Measurements from ENCODE around the gene SNAI1.
A peak's percentile ranks its signal among the peaks of the same experiment; 100 is the strongest.

Gene SNAI1

GRCh38 chr20:49981218-49982071, 1.3 kb upstream of the SNAI1 start:
- H3K9ac ChIP-seq (ENCODE audit: low read length), result no peak overlapping the region
- no peak overlapping the region for H2BK120ac ChIP-seq (ENCODE audit: low read depth, low read length)
- no peak overlapping the region for H3K4me2 ChIP-seq (ENCODE audit: low read length)
- no peak overlapping the region for H3K4me3 ChIP-seq (ENCODE audit: low read length)
- H3K18ac ChIP-seq (ENCODE audit: low read length), result no peak overlapping the region
- H2BK15ac ChIP-seq (replicated peaks; ENCODE audit: low read depth), result no peak overlapping the region
- H2BK5ac ChIP-seq (ENCODE audit: low read length), result no peak overlapping the region
- no peak overlapping the region for H2AK5ac ChIP-seq (ENCODE audit: low read length)
- no peak overlapping the region for H3K27ac ChIP-seq (ENCODE audit: low read depth, low read length)
- H4K8ac ChIP-seq (ENCODE audit: low read depth, low read length), result no peak overlapping the region
- peaks cover 36% of the 10 kb centered on the region for H3K79me2 ChIP-seq (ENCODE audit: control insufficient read depth, insufficient read depth, low read length)
- H3K79me1 ChIP-seq (ENCODE audit: low read length), result peaks cover 5% of the 10 kb centered on the region
- no CpG with 5 or more reads among the region's 23 CpGs for WGBS (ENCODE audit: extremely low coverage, insufficient coverage, low lambda C conversion rate)
- no peaks in the 10 kb centered on the region for H3K36me3 ChIP-seq (ENCODE audit: control insufficient read depth, insufficient read depth, low read length)
- no peaks in the 10 kb centered on the region for H3K27me3 ChIP-seq (ENCODE audit: insufficient read depth, low read length, poor library complexity)
- H3K23ac ChIP-seq (ENCODE audit: low read length), result no peak overlapping the region
- peak overlapping the region; percentile 38 for H3K56ac ChIP-seq (ENCODE audit: low read length)
- H4K5ac ChIP-seq (ENCODE audit: low read length), result no peak overlapping the region
- peak overlapping the region; percentile 57 for H3K4ac ChIP-seq (ENCODE audit: low read depth, low read length)
- no peak for DNase-seq
- H3K4me1 ChIP-seq (ENCODE audit: control insufficient read depth, low read depth, low read length), result peaks cover 11% of the 10 kb centered on the region

- Histone ChIP-seq H3K79me1 (ENCODE audit: low read length) (peaks cover 6% of the 10 kb centered on the region), H3K36me3 (ENCODE audit: control insufficient read depth, insufficient read depth, low read length) (peaks cover 1% of the 10 kb centered on the region), H3K27ac (ENCODE audit: low read depth, low read length) (no peak overlapping the region), H2AK5ac (ENCODE audit: low read length) (no peak overlapping the region), H3K56ac (ENCODE audit: low read length) (peak overlapping the region; percentile 75), H4K5ac (ENCODE audit: low read length) (no peak overlapping the region), H2BK5ac (ENCODE audit: low read length) (no peak overlapping the region), H3K4me3 (ENCODE audit: low read length) (no peak overlapping the region), H3K23ac (ENCODE audit: low read length) (no peak overlapping the region), H2BK120ac (ENCODE audit: low read depth, low read length) (no peak overlapping the region), H3K18ac (ENCODE audit: low read length) (no peak overlapping the region), H3K4me2 (ENCODE audit: low read length) (peak overlapping the region; percentile 71), H3K9ac (ENCODE audit: low read length) (peak overlapping the region; percentile 37), H4K8ac (ENCODE audit: low read depth, low read length) (no peak overlapping the region), H3K4ac (ENCODE audit: low read depth, low read length) (no peak overlapping the region), H3K27me3 (ENCODE audit: insufficient read depth, low read length, poor library complexity) (no peaks in the 10 kb centered on the region), H2BK15ac (replicated peaks; ENCODE audit: low read depth) (no peak overlapping the region), H3K4me1 (ENCODE audit: control insufficient read depth, low read depth, low read length) (peaks cover 11% of the 10 kb centered on the region), H3K79me2 (ENCODE audit: control insufficient read depth, insufficient read depth, low read length) (peaks cover 42% of the 10 kb centered on the region)
- WGBS (ENCODE audit: extremely low coverage, insufficient coverage, low lambda C conversion rate), result no CpG with 5 or more reads among the region's 12 CpGs
- DNase-seq, result no peak
These were observed 771 bp upstream of the SNAI1 start for GRCh38 chr20:49982072-49982345.

GRCh38 chr20:49983123-49983847, 505 bp downstream of the SNAI1 start:
- H2BK5ac ChIP-seq (ENCODE audit: low read length), result peak overlapping the region; percentile 76
- H3K9ac ChIP-seq (ENCODE audit: low read length), result peak overlapping the region; percentile 98
- no peak overlapping the region for H2BK15ac ChIP-seq (replicated peaks; ENCODE audit: low read depth)
- no peak overlapping the region for H4K8ac ChIP-seq (ENCODE audit: low read depth, low read length)
- H3K4me2 ChIP-seq (ENCODE audit: low read length), result peak overlapping the region; percentile 9
- H3K56ac ChIP-seq (ENCODE audit: low read length), result peak overlapping the region; percentile 97
- WGBS (ENCODE audit: extremely low coverage, insufficient coverage, low lambda C conversion rate), result no CpG with 5 or more reads among the region's 24 CpGs
- H3K4ac ChIP-seq (ENCODE audit: low read depth, low read length), result peak overlapping the region; percentile 60
- no peak overlapping the region for H4K5ac ChIP-seq (ENCODE audit: low read length)
- H3K36me3 ChIP-seq (ENCODE audit: control insufficient read depth, insufficient read depth, low read length), result peaks cover 3% of the 10 kb centered on the region
- H3K23ac ChIP-seq (ENCODE audit: low read length), result peak overlapping the region; percentile 17
- H3K27me3 ChIP-seq (ENCODE audit: insufficient read depth, low read length, poor library complexity), result no peaks in the 10 kb centered on the region
- H3K79me1 ChIP-seq (ENCODE audit: low read length), result peaks cover 10% of the 10 kb centered on the region
- H3K4me1 ChIP-seq (ENCODE audit: control insufficient read depth, low read depth, low read length), result peaks cover 14% of the 10 kb centered on the region
- DNase-seq, result no peak
- peaks cover 48% of the 10 kb centered on the region for H3K79me2 ChIP-seq (ENCODE audit: control insufficient read depth, insufficient read depth, low read length)
- H3K4me3 ChIP-seq (ENCODE audit: low read length), result peak overlapping the region; percentile 93
- no peak overlapping the region for H2AK5ac ChIP-seq (ENCODE audit: low read length)
- no peak overlapping the region for H2BK120ac ChIP-seq (ENCODE audit: low read depth, low read length)
- H3K18ac ChIP-seq (ENCODE audit: low read length), result peak overlapping the region; percentile 29
- no peak overlapping the region for H3K27ac ChIP-seq (ENCODE audit: low read depth, low read length)

- Histone ChIP-seq H3K56ac (ENCODE audit: low read length) (peak overlapping the region; percentile 97), H3K4me2 (ENCODE audit: low read length) (peak overlapping the region; percentile 9), H3K23ac (ENCODE audit: low read length) (no peak overlapping the region), H4K8ac (ENCODE audit: low read depth, low read length) (no peak overlapping the region), H2BK120ac (ENCODE audit: low read depth, low read length) (no peak overlapping the region), H3K27ac (ENCODE audit: low read depth, low read length) (no peak overlapping the region), H3K36me3 (ENCODE audit: control insufficient read depth, insufficient read depth, low read length) (peaks cover 3% of the 10 kb centered on the region), H3K4ac (ENCODE audit: low read depth, low read length) (no peak overlapping the region), H3K4me1 (ENCODE audit: control insufficient read depth, low read depth, low read length) (peaks cover 16% of the 10 kb centered on the region), H2BK5ac (ENCODE audit: low read length) (no peak overlapping the region), H2AK5ac (ENCODE audit: low read length) (no peak overlapping the region), H3K79me1 (ENCODE audit: low read length) (peaks cover 10% of the 10 kb centered on the region), H3K18ac (ENCODE audit: low read length) (no peak overlapping the region), H3K27me3 (ENCODE audit: insufficient read depth, low read length, poor library complexity) (no peaks in the 10 kb centered on the region), H3K4me3 (ENCODE audit: low read length) (peak overlapping the region; percentile 93), H3K79me2 (ENCODE audit: control insufficient read depth, insufficient read depth, low read length) (peaks cover 48% of the 10 kb centered on the region), H2BK15ac (replicated peaks; ENCODE audit: low read depth) (no peak overlapping the region), H3K9ac (ENCODE audit: low read length) (peak overlapping the region; percentile 98), H4K5ac (ENCODE audit: low read length) (no peak overlapping the region)
- WGBS (ENCODE audit: extremely low coverage, insufficient coverage, low lambda C conversion rate), result no CpG with 5 or more reads among the region's 18 CpGs
- peak; percentile 31 for DNase-seq
These were observed 1.1 kb downstream of the SNAI1 start for GRCh38 chr20:49983848-49984408.

- no peak overlapping the region for H3K23ac ChIP-seq (ENCODE audit: low read length)
- peak overlapping the region; percentile 93 for H3K4me3 ChIP-seq (ENCODE audit: low read length)
- H4K5ac ChIP-seq (ENCODE audit: low read length), result no peak overlapping the region
- H3K9ac ChIP-seq (ENCODE audit: low read length), result peak overlapping the region; percentile 98
- no peak overlapping the region for H2BK120ac ChIP-seq (ENCODE audit: low read depth, low read length)
- H4K8ac ChIP-seq (ENCODE audit: low read depth, low read length), result no peak overlapping the region
- H2BK15ac ChIP-seq (replicated peaks; ENCODE audit: low read depth), result no peak overlapping the region
- peaks cover 48% of the 10 kb centered on the region for H3K79me2 ChIP-seq (ENCODE audit: control insufficient read depth, insufficient read depth, low read length)
- H3K36me3 ChIP-seq (ENCODE audit: control insufficient read depth, insufficient read depth, low read length), result peaks cover 3% of the 10 kb centered on the region
- no peak overlapping the region for H3K4ac ChIP-seq (ENCODE audit: low read depth, low read length)
- H3K4me2 ChIP-seq (ENCODE audit: low read length), result peak overlapping the region; percentile 9
- H3K56ac ChIP-seq (ENCODE audit: low read length), result peak overlapping the region; percentile 97
- peak; percentile 30 for DNase-seq
- no peak overlapping the region for H2BK5ac ChIP-seq (ENCODE audit: low read length)
- H3K4me1 ChIP-seq (ENCODE audit: control insufficient read depth, low read depth, low read length), result peaks cover 21% of the 10 kb centered on the region
- no peak overlapping the region for H2AK5ac ChIP-seq (ENCODE audit: low read length)
- no peak overlapping the region for H3K18ac ChIP-seq (ENCODE audit: low read length)
- no CpG with 5 or more reads among the region's 13 CpGs for WGBS (ENCODE audit: extremely low coverage, insufficient coverage, low lambda C conversion rate)
- H3K79me1 ChIP-seq (ENCODE audit: low read length), result peaks cover 10% of the 10 kb centered on the region
- no peak overlapping the region for H3K27ac ChIP-seq (ENCODE audit: low read depth, low read length)
- no peaks in the 10 kb centered on the region for H3K27me3 ChIP-seq (ENCODE audit: insufficient read depth, low read length, poor library complexity)
These were observed 1.8 kb downstream of the SNAI1 start for GRCh38 chr20:49984426-49985153.
